SK-N-SH treated with all-trans-retinoic acid at 6 μM for 48 hours (cell line): ENCODE data around the gene SORCS2.

Experiments
- ARNTL ChIP-seq: fragments of 450-650 bp; formaldehyde crosslinking; IDR thresholded peaks from 2 replicates; pipeline ENCODE4 v1.5.0; 2020; ENCODE audit warnings: low read depth, mild to moderate bottlenecking, moderate library complexity, borderline replicate concordance
- CSDC2 ChIP-seq: fragments of 250-450 bp; sonication (Bioruptor Pico); IDR thresholded peaks from 2 replicates; pipeline ENCODE4 v1.5.0; 2020; ENCODE audit warnings: mild to moderate bottlenecking, moderate library complexity
- ISL1 ChIP-seq: fragments of 250-450 bp; sonication (Bioruptor Pico); IDR thresholded peaks from 2 replicates; pipeline ENCODE4 v2.1.2; 2022; ENCODE audit warnings: mild to moderate bottlenecking, moderate library complexity
- PPARA ChIP-seq: fragments of 250-450 bp; sonication (Bioruptor Pico); IDR thresholded peaks from 2 replicates; pipeline ENCODE4 v1.5.0; 2020; ENCODE audit warnings: mild to moderate bottlenecking, borderline replicate concordance
- RARB ChIP-seq: fragments of 250-450 bp; sonication (Bioruptor Pico); IDR thresholded peaks from 2 replicates; pipeline ENCODE4 v1.8.0; 2021; ENCODE audit warnings: mild to moderate bottlenecking, moderate library complexity
- TCF4 ChIP-seq: fragments of 250-450 bp; sonication (Bioruptor Pico); IDR thresholded peaks from 2 replicates; pipeline ENCODE4 v1.8.0; 2021; ENCODE audit warnings: mild to moderate bottlenecking, moderate library complexity, borderline replicate concordance
- TOX ChIP-seq: fragments of 250-450 bp; sonication (Bioruptor Pico); IDR thresholded peaks from 2 replicates; pipeline ENCODE4 v1.8.0; 2021; ENCODE audit warnings: mild to moderate bottlenecking, moderate library complexity, borderline replicate concordance
- ZFP3 ChIP-seq: fragments of 250-450 bp; sonication (Bioruptor Pico); IDR thresholded peaks from 2 replicates; pipeline ENCODE4 v1.5.0; 2020; ENCODE audit warnings: mild to moderate bottlenecking, moderate library complexity
- ZFP30 ChIP-seq: fragments of 450-650 bp; formaldehyde crosslinking; IDR thresholded peaks from 2 replicates; pipeline ENCODE4 v1.5.0; 2022; ENCODE audit warnings: mild to moderate bottlenecking, moderate library complexity
- ZNF70 ChIP-seq: fragments of 450-650 bp; formaldehyde crosslinking; IDR thresholded peaks from 2 replicates; pipeline ENCODE4 v1.5.0; 2020; ENCODE audit warnings: mild to moderate bottlenecking, moderate library complexity
- TF ChIP-seq, protein P1 (sequence below): fragments of 250-450 bp; sonication (Bioruptor Pico); IDR thresholded peaks from 2 replicates; pipeline ENCODE4 v1.5.1; 2020; ENCODE audit warnings: low read depth, mild to moderate bottlenecking, moderate library complexity
- TF ChIP-seq, protein P2 (sequence below): fragments of 250-450 bp; sonication (Bioruptor Pico); IDR thresholded peaks from 2 replicates; pipeline ENCODE4 v1.8.0; 2020; ENCODE audit warnings: mild to moderate bottlenecking, moderate library complexity, borderline replicate concordance

DNA sequence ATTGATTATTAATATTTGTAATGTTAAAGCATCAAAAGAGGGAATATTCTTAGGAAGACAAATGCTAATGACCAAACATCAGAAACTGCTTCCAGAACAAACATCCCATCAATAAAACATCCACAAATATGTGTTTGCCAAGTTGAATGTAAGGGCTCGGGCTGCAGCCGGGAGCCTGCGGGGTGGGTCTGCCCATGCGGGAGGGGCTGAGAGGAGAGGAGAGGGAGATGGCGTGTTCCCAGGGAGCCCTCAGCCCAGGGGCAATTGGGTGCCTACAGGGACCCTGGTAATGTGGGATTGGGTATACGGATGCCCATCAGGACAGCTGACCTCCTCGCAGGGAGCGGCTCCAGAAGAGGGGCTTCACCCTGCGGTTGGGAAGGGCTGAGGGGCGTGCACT, 280.7 kb downstream of the SORCS2 start:
- TF ChIP-seq, protein P1, sequence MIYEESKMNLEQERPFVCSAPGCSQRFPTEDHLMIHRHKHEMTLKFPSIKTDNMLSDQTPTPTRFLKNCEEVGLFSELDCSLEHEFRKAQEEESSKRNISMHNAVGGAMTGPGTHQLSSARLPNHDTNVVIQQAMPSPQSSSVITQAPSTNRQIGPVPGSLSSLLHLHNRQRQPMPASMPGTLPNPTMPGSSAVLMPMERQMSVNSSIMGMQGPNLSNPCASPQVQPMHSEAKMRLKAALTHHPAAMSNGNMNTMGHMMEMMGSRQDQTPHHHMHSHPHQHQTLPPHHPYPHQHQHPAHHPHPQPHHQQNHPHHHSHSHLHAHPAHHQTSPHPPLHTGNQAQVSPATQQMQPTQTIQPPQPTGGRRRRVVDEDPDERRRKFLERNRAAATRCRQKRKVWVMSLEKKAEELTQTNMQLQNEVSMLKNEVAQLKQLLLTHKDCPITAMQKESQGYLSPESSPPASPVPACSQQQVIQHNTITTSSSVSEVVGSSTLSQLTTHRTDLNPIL (CRISPR knock-in tag) = no peak
- TF ChIP-seq ZFP3 (CRISPR knock-in tag) (no peak), ARNTL (CRISPR knock-in tag) (no peak), TOX (CRISPR knock-in tag) (no peak), PPARA (CRISPR knock-in tag) (no peak), CSDC2 (CRISPR knock-in tag) (no peak), RARB (no peak), ZFP30 (CRISPR knock-in tag) (no peak), TCF4 (CRISPR knock-in tag) (no peak), ISL1 (CRISPR knock-in tag) (no peak), ZNF70 (CRISPR knock-in tag) (no peak)
- TF ChIP-seq, protein P2, sequence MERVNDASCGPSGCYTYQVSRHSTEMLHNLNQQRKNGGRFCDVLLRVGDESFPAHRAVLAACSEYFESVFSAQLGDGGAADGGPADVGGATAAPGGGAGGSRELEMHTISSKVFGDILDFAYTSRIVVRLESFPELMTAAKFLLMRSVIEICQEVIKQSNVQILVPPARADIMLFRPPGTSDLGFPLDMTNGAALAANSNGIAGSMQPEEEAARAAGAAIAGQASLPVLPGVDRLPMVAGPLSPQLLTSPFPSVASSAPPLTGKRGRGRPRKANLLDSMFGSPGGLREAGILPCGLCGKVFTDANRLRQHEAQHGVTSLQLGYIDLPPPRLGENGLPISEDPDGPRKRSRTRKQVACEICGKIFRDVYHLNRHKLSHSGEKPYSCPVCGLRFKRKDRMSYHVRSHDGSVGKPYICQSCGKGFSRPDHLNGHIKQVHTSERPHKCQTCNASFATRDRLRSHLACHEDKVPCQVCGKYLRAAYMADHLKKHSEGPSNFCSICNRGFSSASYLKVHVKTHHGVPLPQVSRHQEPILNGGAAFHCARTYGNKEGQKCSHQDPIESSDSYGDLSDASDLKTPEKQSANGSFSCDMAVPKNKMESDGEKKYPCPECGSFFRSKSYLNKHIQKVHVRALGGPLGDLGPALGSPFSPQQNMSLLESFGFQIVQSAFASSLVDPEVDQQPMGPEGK (CRISPR knock-in tag) = no peak
